GM19023 (cell line): ENCODE data around the gene PAK6.

Experiments used
- ATAC-seq: cut with Tn5 transposase; IDR thresholded peaks from one replicate; pipeline ENCODE4 v1.9.1; 2021; ENCODE audit warnings: mild to moderate bottlenecking, moderate library complexity; ENCODE audit not compliant: unreplicated experiment

Gene PAK6

DNA sequence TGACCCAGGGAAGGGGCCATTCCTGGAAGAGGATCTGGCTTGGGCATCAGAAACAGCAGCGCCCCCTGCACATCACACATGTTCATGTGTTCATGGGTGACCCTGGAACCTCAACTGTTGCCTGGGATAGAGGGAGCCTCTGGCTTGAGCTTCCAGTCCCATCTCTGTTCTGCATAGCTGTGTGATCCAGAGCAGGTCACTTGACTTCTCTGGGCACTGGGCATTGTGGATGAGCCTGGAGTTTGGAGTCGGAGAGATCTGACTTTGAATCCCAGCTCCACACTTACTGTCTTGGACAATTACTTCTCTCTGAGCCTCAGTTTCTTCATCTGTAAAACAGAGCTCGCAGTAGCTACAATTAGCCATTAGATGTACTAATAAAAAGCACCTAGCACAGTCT, 15.6 kb downstream of the PAK6 start:
- no peak for ATAC-seq

DNA sequence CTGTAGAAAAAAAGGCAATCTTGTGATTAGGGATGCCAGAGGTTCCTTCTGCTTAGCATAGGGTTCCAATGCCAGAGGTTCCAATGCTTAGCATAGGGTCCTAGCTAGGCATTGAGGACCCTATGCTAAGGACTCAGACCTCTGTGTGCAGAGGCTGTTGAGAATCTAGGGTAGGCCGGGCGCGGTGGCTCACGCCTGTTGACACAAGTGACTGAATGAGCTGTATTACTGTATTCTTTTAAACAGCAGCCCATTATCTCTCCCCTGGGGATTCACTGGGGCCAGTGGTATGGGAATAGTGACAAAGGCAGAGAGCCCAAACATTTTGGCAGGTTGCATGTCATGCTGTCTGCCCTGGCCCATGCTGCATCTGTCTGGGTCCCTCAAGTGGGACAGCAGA, 16.2 kb downstream of the PAK6 start:
- no peak for ATAC-seq

DNA sequence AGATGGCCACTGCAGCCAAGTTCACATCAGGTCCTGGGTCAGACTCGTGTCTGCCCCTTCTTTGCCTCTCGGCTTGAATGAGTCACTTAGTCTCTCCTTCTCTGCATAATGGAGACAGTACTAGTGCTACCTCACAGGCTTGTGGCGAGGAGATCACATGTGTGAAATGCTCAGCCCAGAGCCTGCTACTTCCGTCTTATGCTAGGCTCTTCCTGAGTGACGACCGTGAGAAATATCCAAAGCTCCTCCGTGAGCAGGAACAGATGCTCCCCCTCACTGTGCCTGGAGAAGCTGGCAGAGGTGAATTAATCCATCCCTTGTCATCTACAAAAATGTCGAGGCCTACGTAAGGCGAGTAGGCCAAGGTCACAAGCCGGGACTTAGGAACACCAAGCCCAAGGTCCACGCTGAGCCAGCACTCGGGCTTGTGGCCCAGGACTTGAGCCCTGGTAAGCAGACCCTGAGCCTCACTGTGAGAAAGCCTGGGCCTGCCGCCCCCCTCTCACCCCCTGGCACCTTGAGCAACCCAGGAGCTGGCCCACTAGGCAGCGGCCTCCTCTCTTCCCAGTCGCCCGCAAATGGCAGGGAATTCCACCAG, 17.9 kb downstream of the PAK6 start:
- ATAC-seq, result no peak

DNA sequence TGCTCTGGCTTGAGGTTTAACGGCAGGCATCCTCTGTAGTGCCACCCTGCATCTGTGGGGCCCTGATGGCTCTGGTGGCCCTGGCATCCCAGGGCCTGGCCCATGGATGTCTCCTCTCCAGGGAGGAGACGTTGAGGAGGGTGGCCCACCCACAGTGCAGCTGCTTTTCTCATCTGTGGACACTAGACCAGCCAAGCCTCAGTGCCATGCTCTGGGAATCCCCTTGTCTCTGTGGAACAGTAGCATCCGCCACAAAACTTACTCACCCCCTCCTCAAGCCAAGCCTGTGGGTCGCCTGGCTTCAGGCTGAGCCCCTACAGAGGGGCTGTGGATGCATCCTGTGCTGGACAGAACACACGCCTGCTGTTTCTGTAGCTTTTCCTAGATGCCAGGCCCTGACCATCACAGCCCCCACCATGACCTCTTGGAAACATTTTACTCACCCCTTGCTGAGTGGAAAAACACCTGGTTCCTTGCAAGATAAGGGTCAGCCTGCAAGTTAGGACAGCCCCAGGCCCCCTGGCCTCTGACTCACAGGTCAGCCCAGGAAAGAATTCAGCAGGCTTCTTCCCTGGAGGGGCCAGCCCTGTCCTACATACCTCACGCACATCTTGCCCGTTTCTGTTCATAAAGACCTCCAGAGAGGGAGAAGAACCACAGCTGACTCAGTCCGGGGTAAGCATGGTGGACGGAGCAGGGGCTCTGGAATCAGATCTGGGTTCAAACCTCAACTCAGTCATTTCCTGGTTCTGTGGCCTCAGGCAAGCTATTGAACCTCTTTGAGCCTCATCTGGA, 19.0 kb downstream of the PAK6 start:
- no peak for ATAC-seq

DNA sequence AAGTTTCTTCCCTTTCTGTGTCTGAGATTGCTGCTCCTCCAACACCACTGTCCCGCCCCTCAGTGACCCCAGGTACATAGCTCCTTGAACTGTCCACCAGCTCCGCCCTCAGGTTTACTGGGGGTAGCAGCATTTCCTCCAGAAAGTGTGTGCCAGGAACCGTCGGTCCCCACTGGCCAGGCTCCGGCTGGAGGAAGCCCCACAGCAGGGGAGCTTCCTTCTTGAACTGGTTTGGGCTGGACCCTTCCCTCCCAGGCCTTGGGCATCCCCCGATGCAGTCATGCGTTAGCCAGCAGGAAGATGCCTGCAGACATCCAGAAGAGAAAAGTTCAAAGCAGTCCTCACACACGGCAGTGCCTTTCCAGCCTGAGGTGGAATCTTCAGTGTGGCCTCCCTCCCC, 19.7 kb downstream of the PAK6 start:
- no peak for ATAC-seq

DNA sequence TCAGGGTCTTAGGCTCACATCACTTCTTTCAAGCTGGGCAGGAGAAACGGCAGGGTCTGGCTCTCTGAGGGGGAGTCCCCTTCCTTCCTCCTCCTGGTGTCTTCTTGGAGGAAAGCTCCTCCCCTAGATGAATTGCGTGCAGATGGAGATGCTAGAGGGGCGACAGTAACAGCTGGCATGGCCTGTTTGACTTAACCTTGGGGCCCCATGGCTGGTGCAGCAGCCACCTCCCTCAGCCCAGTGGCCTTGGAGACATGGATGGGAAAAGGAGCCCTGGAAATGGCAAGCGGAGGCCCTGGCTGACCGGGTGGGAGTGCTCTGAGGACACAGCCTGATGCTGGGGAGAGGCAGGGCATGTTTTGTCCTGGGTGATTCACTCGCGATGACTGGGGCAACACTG, 20.2 kb downstream of the PAK6 start:
- ATAC-seq, result no peak

DNA sequence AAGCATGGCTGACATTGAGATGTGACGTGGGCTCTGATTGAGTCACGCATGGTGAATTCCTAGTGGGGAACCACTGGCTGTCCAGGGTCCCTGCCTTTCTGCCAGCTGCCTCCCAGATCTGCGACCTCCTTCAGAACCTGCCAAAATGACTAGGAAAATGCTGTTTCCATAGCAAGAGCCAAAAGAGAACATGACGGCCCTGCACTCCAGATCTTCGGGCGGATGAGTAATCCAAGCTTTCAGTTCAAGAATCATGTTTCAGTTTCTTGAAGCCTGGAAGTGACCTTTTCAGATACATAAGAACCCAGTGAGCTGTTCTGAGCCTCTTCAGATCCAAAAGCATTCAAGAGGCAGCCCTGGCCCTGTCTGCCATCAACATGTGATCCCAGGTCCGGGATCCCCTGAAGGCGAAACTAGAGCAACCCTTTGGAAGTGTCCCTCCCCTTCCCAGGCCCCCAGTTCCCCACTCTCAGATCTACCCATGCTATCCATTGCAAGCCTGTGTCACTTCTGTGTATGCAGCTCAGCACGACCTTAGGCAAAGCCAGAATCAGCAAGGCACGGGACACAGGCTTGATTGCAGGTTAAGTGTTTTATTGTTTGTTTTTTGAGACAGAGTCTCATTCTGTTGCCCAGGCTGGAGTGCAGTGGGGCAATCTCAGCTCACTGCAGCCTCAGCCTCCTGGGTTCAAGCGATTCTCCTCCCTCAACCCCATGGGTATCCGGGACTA, 24.3 kb downstream of the PAK6 start:
- no peak for ATAC-seq

DNA sequence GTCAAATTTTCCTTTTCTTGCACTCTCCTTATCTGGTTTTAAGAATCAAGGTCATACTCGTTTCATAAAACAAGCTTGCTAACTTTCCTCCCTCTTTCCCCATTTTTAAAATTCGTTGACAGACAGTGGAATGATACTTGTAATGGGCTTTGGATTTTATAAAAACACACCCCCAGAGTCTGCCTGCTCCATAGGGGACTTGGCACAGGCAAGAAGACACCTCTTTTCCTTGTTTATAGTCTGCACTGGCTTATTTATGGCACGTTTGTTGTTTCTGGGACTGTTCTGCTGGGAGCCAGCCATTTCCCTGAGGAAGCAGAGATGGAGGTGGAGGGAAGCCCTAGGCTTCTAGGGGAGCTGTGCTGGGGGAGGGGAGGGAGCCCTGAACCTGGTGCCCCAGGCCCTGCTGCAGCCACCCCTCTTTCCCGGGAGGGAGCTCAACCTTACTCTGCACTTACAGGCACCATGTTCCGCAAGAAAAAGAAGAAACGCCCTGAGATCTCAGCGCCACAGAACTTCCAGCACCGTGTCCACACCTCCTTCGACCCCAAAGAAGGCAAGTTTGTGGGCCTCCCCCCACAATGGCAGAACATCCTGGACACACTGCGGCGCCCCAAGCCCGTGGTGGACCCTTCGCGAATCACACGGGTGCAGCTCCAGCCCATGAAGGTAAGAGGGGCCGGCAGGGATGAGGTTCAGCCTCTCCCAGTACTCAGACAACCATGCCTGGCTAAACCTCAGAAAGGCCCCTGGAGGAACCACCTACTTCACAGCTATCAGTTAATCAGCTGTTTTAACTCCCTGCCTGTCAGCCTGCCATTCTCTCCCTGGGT, 25.7 kb downstream of the PAK6 start:
- ATAC-seq, result no peak

DNA sequence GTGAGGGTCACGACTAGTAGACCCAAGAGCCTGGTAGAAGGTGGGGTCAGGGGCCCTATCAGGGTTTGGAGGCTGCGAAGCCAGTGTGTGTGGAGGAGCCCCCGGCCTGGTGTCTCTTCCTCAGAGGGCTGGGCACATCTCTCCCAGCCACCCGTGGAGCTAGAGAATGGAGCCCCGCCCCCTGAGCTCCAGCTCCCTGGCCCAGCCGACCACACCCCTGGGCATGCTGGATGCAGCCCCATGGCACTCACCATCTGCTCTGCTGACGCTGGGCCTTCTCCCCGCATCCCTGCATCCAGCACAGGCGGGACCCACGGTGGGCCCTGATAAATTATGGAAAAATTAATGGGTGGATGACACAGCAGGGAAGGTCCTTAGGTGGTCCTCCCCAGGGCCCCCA, 26.5 kb downstream of the PAK6 start:
- no peak for ATAC-seq

DNA sequence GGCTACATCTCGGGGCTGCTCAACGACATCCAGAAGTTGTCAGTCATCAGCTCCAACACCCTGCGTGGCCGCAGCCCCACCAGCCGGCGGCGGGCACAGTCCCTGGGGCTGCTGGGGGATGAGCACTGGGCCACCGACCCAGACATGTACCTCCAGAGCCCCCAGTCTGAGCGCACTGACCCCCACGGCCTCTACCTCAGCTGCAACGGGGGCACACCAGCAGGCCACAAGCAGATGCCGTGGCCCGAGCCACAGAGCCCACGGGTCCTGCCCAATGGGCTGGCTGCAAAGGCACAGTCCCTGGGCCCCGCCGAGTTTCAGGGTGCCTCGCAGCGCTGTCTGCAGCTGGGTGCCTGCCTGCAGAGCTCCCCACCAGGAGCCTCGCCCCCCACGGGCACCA, 27.0 kb downstream of the PAK6 start:
- ATAC-seq, result no peak

DNA sequence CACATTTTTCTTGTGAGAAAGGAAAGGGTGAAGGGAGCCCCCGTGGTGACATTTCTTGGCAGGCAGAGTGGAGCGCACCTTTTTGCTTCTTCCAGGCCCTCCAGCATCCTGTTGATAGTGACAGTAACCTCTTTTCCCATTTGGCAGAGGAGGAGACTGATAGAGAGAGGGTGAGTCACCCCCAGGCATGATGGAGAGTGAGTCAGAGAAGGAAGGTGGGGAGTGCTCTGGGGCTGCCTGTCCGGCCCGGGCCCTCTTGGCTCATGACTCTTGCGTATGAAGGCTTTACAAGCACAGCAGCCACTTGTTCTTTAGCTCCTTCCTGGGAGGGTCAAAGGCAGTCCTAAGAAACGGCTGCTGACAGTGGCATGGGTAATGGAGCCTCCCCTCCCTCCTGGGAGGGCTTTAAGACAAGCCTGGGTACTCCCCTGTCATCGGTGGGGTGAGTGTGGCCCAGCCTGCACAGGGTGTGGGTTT, 28.0 kb downstream of the PAK6 start:
- ATAC-seq, result no peak

DNA sequence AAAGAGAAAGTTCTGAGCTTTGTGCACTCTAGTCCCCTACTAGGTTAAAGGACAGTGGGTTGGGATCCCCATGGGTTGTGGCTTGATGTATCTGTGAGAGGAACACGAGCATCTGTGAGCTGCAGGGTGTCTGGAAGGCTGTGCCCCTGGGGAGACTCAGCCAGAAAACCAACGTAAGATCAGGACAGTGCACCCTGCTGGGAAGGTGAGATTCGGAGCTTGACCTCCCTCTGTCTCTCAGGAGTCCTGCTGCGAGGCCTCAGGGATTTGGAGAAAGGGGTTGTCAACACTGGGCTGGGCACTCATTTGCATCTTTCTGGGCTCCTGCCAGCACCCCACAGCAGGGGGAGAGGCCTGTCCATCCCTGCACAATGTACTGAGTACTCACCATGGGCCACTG, 28.8 kb downstream of the PAK6 start:
- no peak for ATAC-seq

DNA sequence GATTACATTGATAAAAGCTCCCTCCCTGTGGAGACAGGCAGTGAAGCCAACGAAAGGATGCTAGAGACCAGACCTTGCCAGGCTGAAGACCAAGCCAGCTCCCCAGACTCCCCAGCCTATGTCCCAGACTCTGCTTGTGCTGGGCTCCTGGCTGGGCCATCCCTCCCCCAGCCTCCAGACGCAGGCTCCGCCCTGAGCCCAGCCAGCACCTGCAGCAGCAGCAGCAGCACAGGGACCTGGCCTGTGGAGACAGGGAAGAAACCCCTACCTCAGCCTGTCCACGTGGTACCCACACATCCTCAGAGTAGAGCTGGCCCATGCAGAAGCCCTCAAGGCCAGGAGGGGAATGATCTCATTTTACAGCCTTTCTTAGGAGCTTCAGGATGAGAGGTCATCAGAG, 30.7 kb downstream of the PAK6 start:
- no peak for ATAC-seq

DNA sequence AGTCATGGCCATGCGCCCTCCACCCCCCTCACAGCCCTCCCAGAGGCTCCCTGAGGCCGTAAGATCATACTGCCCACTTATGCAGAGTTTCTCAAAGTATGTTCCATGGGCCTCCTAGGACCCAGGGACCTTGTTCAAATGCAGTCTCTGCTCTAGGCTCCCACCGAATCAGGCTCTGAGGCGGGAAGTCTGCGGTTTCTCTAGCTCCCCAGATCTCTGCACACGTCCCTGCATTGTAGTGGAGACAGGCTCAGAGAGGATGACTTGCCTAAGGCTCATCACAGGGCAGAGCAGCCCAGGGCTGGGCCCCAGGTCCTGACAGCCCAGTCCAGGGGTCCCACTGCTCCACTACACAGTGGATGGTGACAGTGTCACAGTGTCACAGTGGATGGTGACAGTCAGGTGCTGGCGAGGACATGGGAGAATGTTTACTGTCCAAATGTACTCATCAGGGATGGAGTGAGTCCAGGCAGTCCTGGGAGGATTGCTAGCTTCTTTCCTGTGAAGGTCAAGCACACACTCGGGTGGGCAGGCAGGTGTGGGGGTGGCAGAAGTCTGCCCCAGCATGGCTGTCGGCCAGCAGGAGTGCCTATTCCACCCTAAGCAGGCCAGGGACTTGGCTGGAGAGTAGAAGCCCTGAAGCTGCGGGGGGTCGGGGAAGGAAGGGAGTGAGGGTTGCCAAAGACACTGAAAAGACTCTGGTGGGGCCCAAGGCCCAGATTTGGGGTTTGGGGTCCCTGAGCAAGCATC, 31.6 kb downstream of the PAK6 start:
- no peak for ATAC-seq

DNA sequence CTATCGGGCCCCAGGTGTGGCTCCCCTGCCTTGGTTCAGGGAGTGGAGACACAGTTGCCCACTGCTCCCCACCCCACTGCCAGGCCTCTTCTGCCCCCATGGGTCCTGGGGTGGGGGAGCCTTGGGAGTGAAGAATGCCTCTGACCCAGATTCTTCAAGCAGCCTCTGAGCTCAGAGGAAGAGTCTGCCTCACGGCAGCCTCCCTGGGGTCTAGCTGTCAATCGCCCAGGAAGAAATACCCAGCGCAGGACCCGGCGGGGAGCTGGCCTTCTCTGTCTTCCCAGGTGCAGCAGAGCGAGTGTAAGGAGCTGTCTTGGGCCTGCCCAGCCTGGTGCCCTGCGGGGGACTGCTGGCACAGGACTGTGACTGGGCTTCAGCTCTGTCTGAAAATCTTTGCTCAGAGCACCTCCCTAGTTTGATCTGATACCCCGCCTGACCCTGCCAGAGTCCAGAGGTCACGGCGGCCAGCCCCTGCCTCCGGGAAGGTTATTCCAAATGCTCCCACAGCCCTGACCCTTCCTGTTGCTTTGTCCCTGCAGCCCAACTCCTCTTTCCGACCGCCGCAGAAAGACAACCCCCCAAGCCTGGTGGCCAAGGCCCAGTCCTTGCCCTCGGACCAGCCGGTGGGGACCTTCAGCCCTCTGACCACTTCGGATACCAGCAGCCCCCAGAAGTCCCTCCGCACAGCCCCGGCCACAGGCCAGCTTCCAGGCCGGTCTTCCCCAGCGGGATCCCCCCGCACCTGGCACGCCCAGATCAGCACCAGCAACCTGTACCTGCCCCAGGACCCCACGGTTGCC, 33.0 kb downstream of the PAK6 start:
- no peak for ATAC-seq

DNA sequence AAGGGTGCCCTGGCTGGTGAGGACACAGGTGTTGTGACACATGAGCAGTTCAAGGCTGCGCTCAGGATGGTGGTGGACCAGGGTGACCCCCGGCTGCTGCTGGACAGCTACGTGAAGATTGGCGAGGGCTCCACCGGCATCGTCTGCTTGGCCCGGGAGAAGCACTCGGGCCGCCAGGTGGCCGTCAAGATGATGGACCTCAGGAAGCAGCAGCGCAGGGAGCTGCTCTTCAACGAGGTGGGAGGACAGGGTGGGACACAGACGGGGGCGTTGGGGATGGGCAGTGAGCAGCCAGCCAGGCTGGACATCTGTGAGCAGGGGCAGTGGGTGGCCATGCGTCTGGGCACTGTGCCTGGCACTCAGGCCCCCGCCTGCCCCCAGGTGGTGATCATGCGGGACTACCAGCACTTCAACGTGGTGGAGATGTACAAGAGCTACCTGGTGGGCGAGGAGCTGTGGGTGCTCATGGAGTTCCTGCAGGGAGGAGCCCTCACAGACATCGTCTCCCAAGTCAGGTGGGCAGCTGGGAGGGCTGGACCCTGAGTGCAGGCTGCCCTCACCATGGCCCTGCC, 33.7 kb downstream of the PAK6 start:
- ATAC-seq, result no peak

DNA sequence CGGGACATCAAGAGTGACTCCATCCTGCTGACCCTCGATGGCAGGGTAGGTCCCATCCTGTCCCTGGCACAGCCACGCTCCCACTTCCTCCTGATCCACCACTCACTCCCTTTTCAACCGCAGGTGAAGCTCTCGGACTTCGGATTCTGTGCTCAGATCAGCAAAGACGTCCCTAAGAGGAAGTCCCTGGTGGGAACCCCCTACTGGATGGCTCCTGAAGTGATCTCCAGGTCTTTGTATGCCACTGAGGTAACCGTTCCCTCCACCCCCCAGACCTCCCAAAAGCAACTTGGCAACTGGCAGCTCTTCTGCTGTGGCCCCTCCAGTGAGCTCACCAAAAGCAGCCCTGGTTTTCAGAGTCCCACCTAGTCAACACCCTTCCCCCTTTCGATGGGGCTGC, 34.6 kb downstream of the PAK6 start:
- no peak for ATAC-seq

DNA sequence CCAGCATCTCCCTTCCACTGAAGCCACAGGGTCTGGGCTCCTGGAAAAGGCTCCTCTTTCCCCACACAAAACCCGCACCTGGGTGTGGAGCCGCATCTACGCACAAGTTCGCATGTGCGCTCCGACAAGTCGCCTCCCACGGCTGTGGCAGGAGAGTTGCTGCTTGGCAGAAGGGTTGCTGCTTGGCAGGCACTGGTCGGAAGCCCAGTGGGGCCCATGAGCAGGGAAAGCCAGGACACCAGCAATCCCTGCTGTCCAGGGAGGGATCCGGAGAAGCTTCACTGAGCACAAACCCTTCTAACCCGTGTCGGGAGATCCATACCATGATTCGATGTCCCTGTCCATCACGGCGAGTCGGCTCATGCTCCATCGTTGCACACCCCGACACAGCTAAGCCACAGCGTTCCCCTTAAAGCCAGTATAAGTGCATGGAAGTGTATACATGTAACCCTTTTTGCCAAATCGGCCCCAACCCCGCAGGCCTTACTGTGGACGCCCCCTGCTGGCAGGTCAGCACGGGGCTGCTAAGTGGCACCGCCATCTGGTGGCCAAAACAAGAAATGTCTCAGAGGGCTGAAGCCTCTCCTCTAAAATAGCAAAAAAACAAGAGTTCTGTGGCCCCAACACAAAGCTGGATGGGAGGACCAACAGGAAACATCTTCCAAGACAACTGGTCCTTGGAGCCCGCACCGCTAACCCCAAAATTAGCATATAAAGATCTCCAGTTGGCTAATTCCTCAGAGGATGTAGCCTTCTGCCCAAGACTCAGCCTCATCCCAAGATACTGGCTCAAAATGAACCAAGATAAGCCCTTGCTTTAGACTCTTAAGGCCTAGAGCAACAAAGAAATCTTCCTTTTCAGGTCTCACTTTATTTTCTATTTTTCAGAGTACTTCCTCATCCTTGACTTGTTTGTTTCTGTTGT, 35.7 kb downstream of the PAK6 start:
- no peak for ATAC-seq
